ENCODE data around the gene KLK4.
"Not testable (repeated sequence)": the region's sequence is repeated elsewhere in the genome, so short reads cannot be mapped to it uniquely, and the experiment has no call there.

Gene KLK4

GRCh38 chr19:50912727-50913716 is 1.8 kb upstream of the KLK4 start:
- DNase-seq (ENCODE audit: low spot score), result no peak

DNA sequence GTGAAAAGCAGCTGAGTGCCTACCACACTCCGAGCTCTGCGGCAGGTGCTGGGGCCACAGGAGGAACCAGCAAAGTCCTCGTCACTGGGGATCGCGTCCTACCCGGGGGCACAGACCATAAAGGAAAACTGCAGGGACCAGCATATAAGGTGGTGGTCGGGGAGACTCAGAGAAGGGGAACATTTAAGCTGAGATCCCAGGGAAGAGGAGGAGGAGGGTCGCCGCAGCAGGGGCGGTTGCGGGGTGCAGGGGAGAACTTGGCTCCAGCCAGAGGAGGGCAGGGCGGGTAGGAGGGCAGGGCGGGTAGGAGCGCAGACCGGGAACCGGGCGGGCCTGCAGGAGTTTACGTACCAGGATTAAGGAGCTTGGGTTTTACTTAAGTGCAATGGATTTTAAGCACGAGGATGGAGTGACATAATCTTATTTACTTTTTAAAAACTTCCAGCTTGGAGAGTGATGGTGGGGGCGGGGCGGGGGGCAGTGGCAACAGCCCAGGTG is 956 bp upstream of the KLK4 start:
- no peak for DNase-seq (ENCODE audit: low spot score)

- DNase-seq (ENCODE audit: low spot score), result no peak
Observed at GRCh38 chr19:50910722-50911121, 473 bp downstream of the KLK4 start.

DNA sequence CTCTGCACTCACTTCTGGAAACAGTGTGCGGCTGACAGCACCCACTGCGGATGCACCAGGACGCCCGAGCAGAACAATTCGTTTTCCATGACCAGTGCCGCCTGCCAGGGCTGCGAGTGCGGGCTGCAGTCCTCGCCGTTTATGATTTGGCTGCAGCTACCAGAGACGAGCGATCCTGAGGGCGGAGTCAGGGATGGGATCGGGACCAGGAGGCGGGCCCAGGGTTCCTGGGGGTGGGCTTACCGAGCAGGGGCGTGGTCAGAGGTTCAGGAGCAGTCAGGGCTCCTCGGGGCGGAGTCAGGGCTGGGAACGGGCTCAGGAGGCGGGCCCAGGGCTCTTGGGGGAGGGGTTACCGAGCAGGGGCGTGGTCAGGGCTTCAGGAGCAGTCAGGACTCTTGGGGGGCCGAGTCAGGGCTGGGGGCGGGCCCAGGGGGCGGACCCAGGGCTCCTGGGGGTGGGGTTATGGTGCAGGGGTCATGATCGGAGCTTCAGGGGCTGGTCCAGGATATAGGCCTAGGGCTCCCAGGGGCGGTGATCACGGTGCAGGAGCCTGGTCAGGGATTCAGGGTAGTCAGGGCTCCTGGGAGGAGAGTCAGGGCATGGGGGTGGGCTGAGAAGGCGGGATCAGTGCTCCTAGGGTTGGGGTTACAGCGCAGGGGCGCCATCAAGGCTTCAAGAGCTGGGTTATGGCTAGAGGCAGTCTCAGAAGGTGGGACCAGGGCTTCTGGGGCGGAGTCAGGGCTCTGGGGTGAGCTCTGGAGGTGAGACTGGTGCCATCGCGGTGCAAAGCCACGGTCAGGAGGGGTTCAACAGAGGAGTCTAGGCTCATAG is 1.7 kb downstream of the KLK4 start:
- peak; percentile 77 for DNase-seq (ENCODE audit: low spot score)

GRCh38 chr19:50908336-50908735 is 2.9 kb downstream of the KLK4 start:
- DNase-seq (ENCODE audit: low spot score), result no peak

- DNase-seq (ENCODE audit: low spot score), result peak; percentile 32
Observed at GRCh38 chr19:50906217-50906616, 5.0 kb downstream of the KLK4 start.

DNA sequence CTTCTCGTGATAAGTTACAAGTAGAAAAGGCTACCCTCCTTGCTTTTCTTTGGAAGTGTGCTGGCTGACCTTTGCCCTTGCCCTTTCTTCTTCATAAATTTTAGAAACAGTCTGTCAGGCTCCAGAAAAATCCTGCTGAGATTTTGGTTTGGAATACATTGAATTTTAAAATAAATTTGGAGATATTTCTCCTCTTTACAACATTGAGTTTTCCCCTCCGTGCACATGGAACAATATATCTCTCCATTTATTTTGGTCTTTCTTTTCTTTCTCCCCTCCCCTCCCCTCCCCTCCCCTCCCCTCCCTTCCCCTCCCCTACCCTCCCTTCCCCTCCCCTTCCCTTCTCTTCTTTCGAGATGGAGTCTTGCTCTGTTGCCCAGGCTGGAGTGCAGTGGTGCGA is 8.6 kb downstream of the KLK4 start:
- DNase-seq (ENCODE audit: low spot score), result no peak

DNA sequence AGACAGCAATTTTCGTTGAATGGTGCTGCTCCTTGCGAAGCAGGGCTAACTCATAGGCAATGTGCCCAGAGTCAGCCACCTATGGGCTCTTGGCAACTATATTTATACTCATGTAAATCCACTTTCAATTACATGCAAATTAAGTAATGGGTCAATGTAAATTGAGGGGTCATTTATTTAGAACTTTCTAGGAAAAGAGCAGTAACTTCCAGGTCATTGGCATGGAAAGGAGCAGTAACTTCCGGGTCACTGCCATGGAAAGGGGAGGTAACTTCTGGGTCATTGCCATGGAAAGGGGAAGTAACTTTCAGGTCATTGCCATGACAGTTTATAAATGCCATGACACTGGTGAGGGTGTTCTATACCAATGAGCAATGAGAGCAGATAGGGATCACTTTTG is 11.6 kb downstream of the KLK4 start:
- no peak for DNase-seq (ENCODE audit: low spot score)

DNA sequence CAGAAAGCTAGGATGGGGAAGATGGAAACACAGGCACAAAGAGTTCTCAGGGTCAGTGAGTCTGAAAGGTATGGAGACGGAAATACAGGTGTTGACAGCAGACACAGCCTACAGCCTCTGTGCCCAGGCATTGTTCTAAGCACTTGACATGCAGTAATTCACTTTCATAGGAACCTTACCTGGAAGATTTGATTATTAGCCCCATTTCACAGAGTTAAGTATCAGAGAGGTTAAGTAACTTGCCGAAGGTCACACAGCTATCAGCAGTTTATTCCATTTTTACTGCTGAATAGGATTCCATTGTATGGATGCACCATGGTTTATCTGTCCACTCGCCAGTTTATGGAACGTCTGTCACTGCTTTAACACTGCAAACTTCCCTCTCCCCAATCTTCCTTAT is 13.2 kb downstream of the KLK4 start:
- DNase-seq (ENCODE audit: low spot score), result no peak

GRCh38 chr19:50897612-50898011 is 13.6 kb downstream of the KLK4 start:
- no peak for DNase-seq (ENCODE audit: low spot score)

- no peak for DNase-seq (ENCODE audit: low spot score)
Observed at GRCh38 chr19:50897191-50897607, 14.0 kb downstream of the KLK4 start.

- DNase-seq (ENCODE audit: low spot score), result no peak
Observed at GRCh38 chr19:50896591-50897190, 14.5 kb downstream of the KLK4 start.

DNA sequence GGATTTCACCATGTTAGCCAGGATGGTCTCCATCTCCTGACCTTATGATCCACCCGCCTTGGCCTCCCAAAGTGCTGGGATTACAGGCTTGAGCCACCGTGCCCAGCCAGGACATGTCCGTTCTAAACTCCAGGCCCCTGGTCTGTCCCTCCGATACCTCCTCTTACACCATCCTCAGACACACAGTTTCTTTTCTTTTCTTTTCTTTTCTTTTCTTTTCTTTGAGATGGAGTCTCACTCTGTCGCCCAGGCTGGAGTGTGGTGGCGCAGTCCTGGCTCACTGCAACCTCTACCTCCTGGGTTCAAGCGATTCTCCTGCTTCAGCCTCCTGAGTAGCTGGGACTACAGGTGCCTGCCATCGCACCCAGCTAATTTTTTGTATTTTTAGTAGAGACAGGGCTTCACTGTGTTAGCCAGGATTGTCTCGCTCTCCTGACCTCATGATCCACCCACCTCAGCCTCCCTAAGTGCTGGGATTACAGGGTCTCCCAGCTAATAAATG is 15.1 kb downstream of the KLK4 start:
- not testable (repeated sequence) for DNase-seq (ENCODE audit: low spot score)

DNA sequence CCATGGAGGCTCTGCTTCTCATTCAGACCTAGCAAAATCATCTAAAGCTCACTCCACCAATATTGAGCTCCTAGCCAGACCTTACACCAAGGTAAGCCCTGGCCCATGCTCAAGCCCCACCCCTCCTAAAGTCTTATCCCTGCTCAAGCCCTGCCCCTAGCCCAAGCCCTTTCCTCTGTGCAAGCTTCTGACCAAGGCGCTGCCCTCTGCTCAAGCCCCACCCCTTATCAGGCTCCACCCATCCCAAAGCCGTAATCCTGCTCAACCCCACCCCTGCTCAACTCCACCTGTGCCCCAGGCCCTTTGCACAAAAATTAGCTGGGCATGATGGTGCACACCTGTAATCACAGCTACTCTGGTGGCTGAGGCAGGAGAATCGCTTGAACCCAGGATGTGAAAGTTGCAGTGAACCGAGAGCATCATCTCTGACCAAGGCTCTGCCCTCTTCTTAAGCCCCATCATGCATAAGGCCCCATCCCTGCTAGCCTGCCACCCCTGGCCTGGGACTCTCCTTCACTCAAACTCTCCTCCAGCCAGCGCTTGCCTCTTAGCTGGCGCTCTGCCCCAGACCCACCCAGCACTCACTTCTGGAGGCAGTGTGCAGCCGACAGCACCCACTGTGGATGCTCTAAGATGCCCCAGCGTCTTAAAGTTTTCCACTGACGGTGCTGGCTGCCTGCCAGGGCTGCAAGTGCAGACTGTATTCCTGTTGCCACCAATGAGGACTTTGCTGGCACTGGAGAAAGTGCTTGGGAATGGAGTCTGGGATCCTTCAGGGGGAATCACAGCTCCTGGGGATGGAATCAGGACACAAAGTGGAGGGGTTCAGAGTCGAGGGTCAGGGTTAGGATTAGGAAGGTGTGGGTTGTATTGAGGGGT is 16.5 kb downstream of the KLK4 start:
- no peak for DNase-seq (ENCODE audit: low spot score)

- no peak for DNase-seq (ENCODE audit: low spot score)
Observed at GRCh38 chr19:50893047-50893736, 18.0 kb downstream of the KLK4 start.

DNA sequence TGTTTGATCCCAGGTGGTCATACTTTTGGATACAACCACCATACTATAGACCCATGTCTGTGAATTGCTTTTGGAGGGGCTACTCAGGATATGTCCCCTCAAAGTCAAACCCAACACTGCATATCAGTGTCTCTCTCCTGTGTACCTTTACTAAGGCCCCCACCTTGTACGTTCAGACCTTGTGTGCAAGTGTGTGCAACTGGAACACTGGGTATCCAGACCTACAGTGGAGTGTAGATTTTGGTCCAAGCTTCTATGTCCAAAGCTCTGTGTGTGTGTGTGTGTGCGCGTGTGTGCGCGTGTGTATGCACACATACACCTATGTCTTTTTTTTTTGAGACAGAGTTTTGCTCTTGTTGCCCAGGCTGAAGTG is 20.0 kb downstream of the KLK4 start:
- DNase-seq (ENCODE audit: low spot score), result no peak

DNA sequence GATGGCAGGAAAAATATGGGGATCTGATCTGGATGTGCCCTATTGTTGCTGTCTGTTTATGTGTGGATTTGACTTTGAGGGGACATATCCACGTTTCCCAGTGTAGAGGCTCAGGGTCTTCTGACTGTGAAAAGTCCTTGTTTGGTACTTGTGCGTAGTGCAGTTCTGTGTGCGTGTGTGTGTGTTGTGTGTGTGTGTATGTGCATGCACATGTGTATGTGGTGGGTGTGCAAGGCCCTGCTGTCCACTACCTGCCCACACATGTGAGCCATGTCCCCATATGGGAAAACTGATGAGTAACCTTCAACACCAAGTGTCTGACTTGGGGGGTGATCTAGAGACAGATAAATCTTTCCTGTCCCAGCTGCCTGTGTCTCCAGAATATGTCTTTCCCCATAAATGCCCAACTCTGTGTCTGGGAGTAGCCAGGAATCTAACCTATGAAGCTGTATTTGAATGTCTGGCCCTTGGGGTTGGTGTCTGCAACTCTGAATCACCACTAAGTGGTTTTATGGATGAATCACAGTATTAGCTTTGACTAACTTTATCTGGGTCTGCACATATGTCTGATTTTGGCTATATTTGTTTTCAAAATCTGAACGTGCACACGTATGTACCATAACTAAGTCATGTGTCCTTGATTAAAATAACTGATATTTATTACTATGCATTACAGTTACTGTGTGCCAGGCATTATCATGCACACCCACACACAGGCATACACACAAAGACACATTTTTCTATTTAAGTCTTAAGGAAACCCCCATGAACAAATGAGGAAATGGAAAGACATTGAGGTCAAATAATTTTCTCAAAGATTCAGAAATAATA is 20.6 kb downstream of the KLK4 start:
- DNase-seq (ENCODE audit: low spot score), result no peak

- DNase-seq (ENCODE audit: low spot score), result no peak
Observed at GRCh38 chr19:50889638-50890037, 21.6 kb downstream of the KLK4 start.

DNA sequence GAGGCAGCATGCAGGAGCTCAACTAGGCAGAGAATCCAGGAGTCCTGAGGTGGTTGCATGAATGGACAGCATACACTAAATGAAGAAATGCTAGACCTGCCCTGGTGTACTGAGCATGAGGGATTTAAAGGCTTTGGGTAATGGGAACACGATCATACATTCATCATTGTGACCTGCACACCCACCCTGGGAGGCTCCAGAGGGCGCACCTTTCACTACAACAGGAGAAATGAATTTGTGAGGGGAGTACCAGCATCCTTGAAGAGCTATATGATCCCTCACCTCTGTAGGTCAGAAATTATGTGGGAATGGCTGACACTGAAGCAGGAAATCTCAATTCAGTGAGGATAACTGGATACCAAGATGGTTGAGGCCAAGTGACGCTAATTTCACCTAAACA is 29.0 kb downstream of the KLK4 start:
- DNase-seq (ENCODE audit: low spot score), result no peak

DNA sequence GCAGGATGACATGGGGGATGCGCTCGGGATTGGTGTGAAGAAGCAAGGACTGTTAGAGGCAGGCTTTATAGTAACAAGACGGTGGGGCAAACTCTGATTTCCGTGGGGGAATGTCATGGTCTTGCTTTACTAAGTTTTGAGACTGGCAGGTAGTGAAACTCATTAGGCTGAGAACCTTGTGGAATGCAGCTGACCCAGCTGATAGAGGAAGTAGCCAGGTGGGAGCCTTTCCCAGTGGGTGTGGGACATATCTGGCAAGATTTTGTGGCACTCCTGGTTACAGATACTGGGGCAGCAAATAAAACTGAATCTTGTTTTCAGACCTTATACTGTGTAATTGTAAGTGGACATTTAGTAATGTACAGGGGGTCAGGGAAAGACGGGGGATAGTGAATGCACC is 31.0 kb downstream of the KLK4 start:
- no peak for DNase-seq (ENCODE audit: low spot score)

Measured in COLO829 (cell line).